ENCODE data around the gene IMPG2.

Gene IMPG2

GRCh38 chr3:101273156-101273555 is 47.2 kb downstream of the IMPG2 start:
- DNase-seq = no peak

- DNase-seq = no peak
Observed at GRCh38 chr3:101271728-101272127, 48.6 kb downstream of the IMPG2 start.

- DNase-seq = no peak
Observed at GRCh38 chr3:101270149-101270548, 50.2 kb downstream of the IMPG2 start.

- DNase-seq = no peak
Observed at GRCh38 chr3:101268971-101269671, 51.3 kb downstream of the IMPG2 start.

GRCh38 chr3:101268141-101268540 is 52.2 kb downstream of the IMPG2 start:
- no peak for DNase-seq

- no peak for DNase-seq
Observed at GRCh38 chr3:101266566-101266965, 53.8 kb downstream of the IMPG2 start.

- no peak for DNase-seq
Observed at GRCh38 chr3:101266071-101266470, 54.3 kb downstream of the IMPG2 start.

- no peak for DNase-seq
Observed at GRCh38 chr3:101262393-101263240, 57.8 kb downstream of the IMPG2 start.

- DNase-seq = no peak
Observed at GRCh38 chr3:101261506-101261905, 58.9 kb downstream of the IMPG2 start.

- DNase-seq = no peak
Observed at GRCh38 chr3:101259485-101260341, 60.7 kb downstream of the IMPG2 start.

- DNase-seq = no peak
Observed at GRCh38 chr3:101256511-101256910, 63.9 kb downstream of the IMPG2 start.

GRCh38 chr3:101255441-101255840 is 64.9 kb downstream of the IMPG2 start:
- no peak for DNase-seq

GRCh38 chr3:101253396-101253795 is 67.0 kb downstream of the IMPG2 start:
- no peak for DNase-seq

- no peak for DNase-seq
Observed at GRCh38 chr3:101252945-101253344, 67.4 kb downstream of the IMPG2 start.

- no peak for DNase-seq
Observed at GRCh38 chr3:101252307-101252706, 68.1 kb downstream of the IMPG2 start.

- no peak for DNase-seq
Observed at GRCh38 chr3:101251441-101251840, 68.9 kb downstream of the IMPG2 start.

GRCh38 chr3:101249522-101249921 is 70.9 kb downstream of the IMPG2 start:
- no peak for DNase-seq

- DNase-seq = no peak
Observed at GRCh38 chr3:101248736-101249135, 71.6 kb downstream of the IMPG2 start.

GRCh38 chr3:101244212-101244575 is 76.2 kb downstream of the IMPG2 start:
- DNase-seq = no peak

- DNase-seq = no peak
Observed at GRCh38 chr3:101243285-101244211, 76.8 kb downstream of the IMPG2 start.

- no peak for DNase-seq
Observed at GRCh38 chr3:101240719-101241399, 79.5 kb downstream of the IMPG2 start.

GRCh38 chr3:101235048-101235447 is 85.3 kb downstream of the IMPG2 start:
- no peak for DNase-seq

All from GDM1 (cell line).